ENCODE measurements around the gene ANO10.

GRCh38 chr3:43340403-43340802 is 281.4 kb downstream of the ANO10 start:
- TF ChIP-seq CTCF (conservative IDR thresholded peaks at IDR 0.05 in 1 of 2, IDR thresholded peaks at IDR 0.05 in 1 of 2; ENCODE audit: extremely low read depth in 1 of 2, insufficient read depth in 1 of 2, low read depth in 1 of 2, low read length in 2 of 2) (no peak), EZH2 (IDR thresholded peaks at IDR 0.05; ENCODE audit: borderline replicate concordance, low read length) (no peak)
